ENCODE results near the gene APBB3. TPM values are rescaled to one million over a fixed set of nuclear protein-coding genes. Genes with fewer than 3 reads are reported as not detected.

APBB3 gene
- total RNA-seq, 2 experiments from 2014 or later, result 24.9 TPM

GRCh38 chr5:140567136-140567818 lies 2.9 kb upstream of the APBB3 start:
- intact Hi-C loops (cut with micrococcal nuclease), result loop anchor here (10.0 kb wide), 1 partner anchor 138 kb away; the partner anchor contains the start of gene ZMAT2
- Mint-ChIP-seq H3K27ac (peak overlapping the region; percentile 18), H3K4me1 (ENCODE audit: low read depth) (peaks cover 58% of the 10 kb centered on the region), H3K9me3 (no peaks in the 10 kb centered on the region), H3K4me3 (no peak overlapping the region), H3K36me3 (ENCODE audit: low read depth) (peaks cover 34% of the 10 kb centered on the region), H3K27me3 (no peaks in the 10 kb centered on the region)
- ATAC-seq (no peak), DNase-seq (no peak)
- POLR2A ChIA-PET, result interaction anchor here (1.0 to 1.4 kb wide), 3 partner anchors 9 to 65 kb away, joined by 3 to 6 read pairs (median 3); no protein-coding TSS in a partner anchor
- no peak for TF ChIP-seq CTCF (IDR thresholded peaks at IDR 0.05)
- CTCF ChIA-PET, result interaction anchor here (0.7 to 2.6 kb wide), 2 partner anchors 68 to 120 kb away, joined by 3 to 12 read pairs; no protein-coding TSS in a partner anchor

- H3K27me3 Mint-ChIP-seq, result no peaks in the 10 kb centered on the region
Observed at GRCh38 chr5:140566665-140567064, 2.3 kb upstream of the APBB3 start.

GRCh38 chr5:140565780-140566095 lies 1.3 kb upstream of the APBB3 start:
- POLR2A ChIA-PET, result interaction anchor here (0.8 to 5.9 kb wide), 6 partner anchors 18 to 125 kb away, joined by 3 to 38 read pairs (median 4); partner anchors contain the start of genes EIF4EBP3, HARS1, HARS2 and IK
- ATAC-seq, result no peak
- H3K27ac Mint-ChIP-seq, result peak overlapping the region; percentile 89
- intact Hi-C loops (cut with micrococcal nuclease), result loop anchor here (10.0 kb wide), 1 partner anchor 139 kb away; the partner anchor contains the start of gene ZMAT2
- no peak for DNase-seq
- H3K27me3 Mint-ChIP-seq, result no peaks in the 10 kb centered on the region
- no peak for TF ChIP-seq CTCF (IDR thresholded peaks at IDR 0.05)
- CTCF ChIA-PET, result interaction anchor here (1.0 to 2.6 kb wide), 4 partner anchors 18 to 193 kb away, joined by 3 to 12 read pairs (median 6); partner anchors contain the start of gene EIF4EBP3
- H3K4me3 Mint-ChIP-seq, result peak overlapping the region; percentile 88
- peaks cover 58% of the 10 kb centered on the region for H3K4me1 Mint-ChIP-seq (ENCODE audit: low read depth)
- H3K9me3 Mint-ChIP-seq, result no peaks in the 10 kb centered on the region
- peaks cover 32% of the 10 kb centered on the region for H3K36me3 Mint-ChIP-seq (ENCODE audit: low read depth)

More at GRCh38 chr5:140566665-140567064, 2.3 kb upstream of the APBB3 start:
- Mint-ChIP-seq H3K9me3 (no peaks in the 10 kb centered on the region), H3K4me3 (no peak overlapping the region), H3K36me3 (ENCODE audit: low read depth) (peaks cover 34% of the 10 kb centered on the region), H3K27ac (peak overlapping the region; percentile 3), H3K4me1 (ENCODE audit: low read depth) (peaks cover 58% of the 10 kb centered on the region)
- ChIA-PET POLR2A (interaction anchor here (1.0 to 5.9 kb wide), 4 partner anchors 10 to 66 kb away, joined by 3 to 38 read pairs (median 4); partner anchors contain the start of gene EIF4EBP3), CTCF (interaction anchor here (0.7 to 2.6 kb wide), 2 partner anchors 69 to 119 kb away, joined by 3 to 12 read pairs; no protein-coding TSS in a partner anchor)
- no peak for ATAC-seq
- no peak for DNase-seq
- intact Hi-C loops (cut with micrococcal nuclease), result loop anchor here (10.0 kb wide), 1 partner anchor 138 kb away; the partner anchor contains the start of gene ZMAT2
- no peak for TF ChIP-seq CTCF (IDR thresholded peaks at IDR 0.05)

- Mint-ChIP-seq H3K27me3 (no peaks in the 10 kb centered on the region), H3K4me3 (peak overlapping the region; percentile 88), H3K9me3 (no peaks in the 10 kb centered on the region), H3K27ac (peak overlapping the region; percentile 89), H3K4me1 (ENCODE audit: low read depth) (peaks cover 56% of the 10 kb centered on the region), H3K36me3 (ENCODE audit: low read depth) (peaks cover 30% of the 10 kb centered on the region)
- ChIA-PET POLR2A (interaction anchor here (0.6 to 5.9 kb wide), 7 partner anchors 8 to 82 kb away, joined by 3 to 38 read pairs (median 3); partner anchors contain the start of genes EIF4EBP3, IK and NDUFA2), CTCF (interaction anchor here (1.0 to 2.6 kb wide), 4 partner anchors 17 to 192 kb away, joined by 3 to 12 read pairs (median 6); partner anchors contain the start of gene EIF4EBP3)
- no peak for TF ChIP-seq CTCF (IDR thresholded peaks at IDR 0.05)
- DNase-seq (no peak), ATAC-seq (no peak)
- intact Hi-C loops (cut with micrococcal nuclease), result loop anchor here (10.0 kb wide), 1 partner anchor 140 kb away; the partner anchor contains the start of gene ZMAT2
Observed at GRCh38 chr5:140565024-140565779, 804 bp upstream of the APBB3 start.
